SKM-1 (cell line): Measurements from ENCODE around the gene ATXN7L3.

Experiments
- DNase-seq: peaks from one replicate; lab custom pipeline; 2025; ENCODE audit not compliant: unreplicated experiment; lab: John Stamatoyannopoulos, UW

The ATXN7L3 gene

DNA sequence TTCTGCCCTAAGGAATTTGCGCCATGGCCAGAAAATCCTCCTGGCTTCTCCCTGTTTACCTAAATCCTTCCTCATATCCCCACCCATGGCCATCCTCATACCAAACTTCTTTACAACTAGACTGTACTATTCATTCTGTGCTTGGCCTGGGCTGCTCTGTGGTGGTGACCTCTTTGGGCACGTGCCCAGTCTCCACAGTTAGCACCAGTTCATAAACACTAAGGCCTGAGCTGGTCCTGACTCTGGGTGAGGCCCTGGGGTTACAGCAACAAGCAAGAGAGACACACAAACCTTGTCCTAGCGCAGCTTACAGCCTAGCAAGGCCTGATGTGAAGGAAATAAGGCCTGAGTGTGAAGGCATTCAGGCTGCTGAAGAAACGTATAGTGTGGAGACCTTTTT is 3.1 kb upstream of the ATXN7L3 start:
- no peak for DNase-seq

DNA sequence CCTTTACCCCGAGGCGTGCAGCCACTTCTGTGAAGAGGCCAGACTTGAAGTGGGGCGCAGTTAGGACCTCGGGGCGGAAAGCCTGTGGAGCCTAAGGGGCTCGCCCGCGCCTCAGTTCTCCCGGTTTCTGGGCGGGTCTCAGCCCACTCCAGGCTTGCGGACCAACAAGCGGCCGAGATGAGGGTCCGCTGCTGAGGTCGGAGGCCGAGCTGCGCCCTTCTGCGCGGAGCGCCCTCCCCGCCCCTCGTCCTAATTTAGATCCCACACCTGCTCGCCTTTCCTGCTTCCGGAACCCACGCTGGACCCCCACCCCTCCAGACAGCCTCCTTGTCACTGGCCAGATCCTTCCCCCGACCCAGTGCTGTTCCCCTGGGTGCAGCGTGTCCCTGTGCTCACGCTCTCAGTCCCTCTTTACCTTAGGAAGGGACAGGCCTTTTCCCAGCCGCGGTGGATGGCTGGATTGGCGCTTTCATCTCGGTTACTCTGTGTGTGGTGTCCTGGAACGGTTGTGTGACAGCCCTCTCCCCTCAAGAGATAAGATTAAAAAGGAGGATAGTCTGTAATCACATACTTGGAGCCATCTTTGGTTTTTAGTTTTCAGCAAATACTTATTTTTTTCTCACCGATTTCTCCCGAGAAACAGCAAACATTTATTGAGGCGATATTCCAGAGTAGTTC is 933 bp upstream of the ATXN7L3 start:
- no peak for DNase-seq

DNA sequence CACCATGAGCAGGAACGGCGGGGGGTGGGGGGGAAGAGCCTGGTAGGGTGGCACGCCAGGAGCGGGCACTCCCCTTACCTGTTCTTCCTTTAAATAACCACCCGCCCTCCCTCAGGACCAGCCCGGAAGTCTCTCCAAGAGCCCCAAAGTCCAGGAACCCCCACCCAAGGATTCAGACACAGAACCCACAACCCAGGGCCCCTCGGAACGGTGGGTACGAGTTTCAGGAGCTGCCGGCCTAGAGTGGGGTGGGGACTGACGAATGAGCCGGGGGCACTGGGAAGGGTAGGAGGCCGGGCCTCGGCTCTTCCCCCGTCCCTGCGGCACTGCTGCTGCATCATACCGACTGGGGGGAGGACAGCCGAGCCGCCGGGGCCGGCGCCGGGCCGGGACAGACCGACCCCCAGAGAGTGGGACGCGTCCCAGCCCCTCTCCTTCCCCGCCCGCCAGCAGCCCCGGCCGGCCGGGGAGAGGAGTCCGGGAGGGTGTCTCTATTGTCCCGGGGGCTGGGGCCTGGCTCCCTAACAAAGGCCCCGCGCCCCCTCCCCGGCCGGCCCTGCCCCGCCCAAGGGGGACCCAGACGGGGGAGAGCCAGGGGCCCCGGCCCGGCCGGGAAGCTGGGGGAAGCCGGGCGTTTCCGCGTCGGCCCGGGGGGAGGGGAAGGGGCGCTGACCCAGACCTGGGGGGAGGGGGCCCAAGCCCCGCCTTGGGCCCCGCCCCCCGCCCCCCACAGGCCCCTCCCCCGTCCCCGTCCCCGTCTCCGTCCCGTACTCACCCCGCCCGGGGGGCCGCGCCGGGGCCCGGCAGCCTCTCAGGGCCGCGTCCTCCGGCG is 747 bp downstream of the ATXN7L3 start:
- DNase-seq, result no peak

DNA sequence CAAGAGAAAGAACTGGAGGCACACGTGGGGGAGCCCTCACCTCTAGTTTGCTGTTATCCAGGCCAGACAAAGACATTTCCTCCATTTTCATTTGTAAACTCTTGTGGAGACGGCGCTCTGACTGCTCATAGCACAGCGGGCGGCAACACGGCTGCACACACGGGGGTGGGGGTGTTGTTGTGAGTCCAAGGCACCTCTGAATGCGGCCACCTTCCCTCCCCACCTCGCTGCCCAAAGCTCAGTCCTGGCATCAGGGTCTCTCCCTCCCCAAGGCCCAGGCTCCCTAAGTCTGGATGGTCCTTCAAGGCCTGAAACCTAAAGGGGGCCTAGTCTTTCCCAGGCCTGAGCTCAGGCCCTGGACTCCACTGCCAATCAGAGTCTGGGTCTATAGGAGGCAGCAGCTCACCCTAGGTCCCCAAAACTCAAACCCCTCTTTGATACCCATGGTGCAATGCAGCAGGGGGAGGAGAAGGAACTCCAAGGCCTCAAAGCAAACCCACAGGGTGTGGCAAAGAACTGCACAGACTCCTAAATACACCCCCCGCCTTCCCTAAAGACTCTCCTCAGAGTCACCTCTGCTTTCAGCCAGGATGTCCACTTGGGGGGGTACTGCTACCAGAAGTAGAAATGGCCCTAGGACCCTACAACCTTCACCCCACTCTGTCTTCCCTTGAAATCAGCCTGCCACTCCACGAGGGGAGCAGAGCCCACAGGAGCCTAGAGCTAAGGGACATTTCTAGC is 1.5 kb downstream of the ATXN7L3 start:
- DNase-seq, result peak; percentile 84

DNA sequence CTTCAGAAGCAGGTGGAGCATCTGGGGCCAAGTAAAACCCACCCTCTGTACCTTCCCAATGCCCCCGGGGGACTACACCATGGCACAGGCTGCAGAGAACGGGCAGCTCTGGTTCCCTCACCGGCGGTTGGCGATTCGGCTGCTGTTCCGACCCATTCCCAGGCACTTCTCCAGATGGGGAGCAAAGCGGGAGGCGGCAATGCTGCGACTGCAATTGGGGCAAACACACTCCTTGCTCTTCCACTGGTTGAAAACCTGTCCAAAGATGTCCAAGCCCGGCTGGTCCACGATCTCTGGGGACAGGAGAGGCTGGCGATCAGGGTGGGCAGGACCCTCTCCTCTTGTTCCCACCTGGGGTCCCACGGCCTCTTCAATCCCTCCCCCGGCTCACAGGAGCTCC is 2.6 kb downstream of the ATXN7L3 start:
- no peak for DNase-seq

DNA sequence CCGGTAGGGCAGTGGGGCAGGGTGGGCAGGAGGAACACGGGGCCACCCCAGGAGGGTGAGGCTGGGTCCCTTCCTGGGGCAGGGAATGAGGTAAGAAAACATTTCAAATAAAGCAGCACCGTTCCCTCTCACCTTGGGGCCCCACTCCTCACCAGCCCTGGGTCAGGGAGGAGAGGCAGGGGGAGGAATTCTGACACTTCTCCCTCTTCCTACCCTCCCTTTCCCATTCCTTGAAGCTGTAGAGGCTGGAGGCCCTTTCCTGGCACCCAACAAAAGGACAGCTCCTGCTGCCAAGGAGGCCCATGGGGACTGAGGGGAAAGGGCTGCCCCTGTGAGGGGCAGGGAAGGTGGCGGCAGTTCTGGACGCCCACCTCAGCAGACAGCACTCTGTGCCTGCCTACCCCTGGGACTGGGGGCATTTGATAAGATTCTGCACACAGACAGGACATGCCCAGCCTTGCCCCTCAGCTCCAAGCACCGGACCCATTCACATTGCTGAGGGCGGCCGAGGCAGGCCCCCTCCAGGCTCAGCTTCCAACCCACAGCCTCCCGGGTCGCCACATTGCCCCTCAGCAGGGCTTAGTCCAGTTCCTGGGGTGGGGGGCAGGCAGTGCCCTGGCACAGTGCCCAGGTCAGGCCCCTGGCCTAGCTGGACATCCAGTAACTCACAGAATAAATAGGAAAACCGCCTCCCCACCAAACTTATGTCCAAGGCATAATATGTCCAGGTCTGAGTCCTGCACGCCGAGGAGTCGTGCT is 6.2 kb downstream of the ATXN7L3 start:
- DNase-seq, result no peak

DNA sequence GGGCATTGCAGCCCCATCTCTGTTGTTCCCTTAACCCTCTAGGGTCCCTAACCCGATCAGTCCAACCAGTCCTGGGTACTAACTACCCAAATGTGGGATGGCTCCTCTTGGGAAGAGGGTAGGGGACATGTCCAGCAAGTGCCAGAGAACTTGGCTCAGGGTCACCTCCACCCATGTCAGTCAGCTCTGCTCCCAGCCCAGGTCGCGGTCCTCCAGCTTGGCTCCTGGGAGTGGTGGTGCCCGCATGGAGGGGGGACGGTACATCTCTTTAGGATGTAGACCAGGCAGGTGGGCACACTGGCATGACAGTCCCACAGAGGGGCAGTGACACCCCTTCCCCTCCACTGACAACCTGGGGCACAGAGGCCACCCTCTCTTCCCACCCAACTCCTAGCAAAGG is 6.9 kb downstream of the ATXN7L3 start:
- DNase-seq, result no peak

DNA sequence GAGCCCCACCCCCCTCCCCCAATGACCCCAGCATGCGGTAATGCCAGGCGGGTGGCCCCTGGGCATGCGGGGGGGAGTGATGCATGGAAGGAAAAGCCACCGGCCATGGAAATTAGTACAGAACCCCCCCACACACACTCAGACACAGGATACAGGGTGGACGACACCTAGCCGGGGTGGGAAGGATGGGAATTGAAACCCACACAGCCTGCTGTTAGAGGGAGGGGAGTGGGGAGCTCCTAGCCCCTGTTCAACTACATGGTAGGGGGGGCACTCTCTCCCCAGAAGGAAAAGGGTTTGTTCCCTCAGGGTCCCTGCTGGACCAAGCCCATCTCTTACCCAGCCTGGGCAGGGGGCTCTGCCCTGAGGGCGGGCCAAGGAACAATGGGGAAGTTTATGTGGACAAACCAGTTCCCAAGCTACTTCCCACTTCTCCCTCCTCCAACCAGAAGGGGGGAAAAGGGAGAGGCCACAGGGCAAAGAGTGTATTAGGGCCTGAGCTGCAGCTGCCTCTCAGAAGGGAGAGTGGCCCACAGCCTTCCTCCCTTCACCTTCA is 7.7 kb downstream of the ATXN7L3 start:
- no peak for DNase-seq

DNA sequence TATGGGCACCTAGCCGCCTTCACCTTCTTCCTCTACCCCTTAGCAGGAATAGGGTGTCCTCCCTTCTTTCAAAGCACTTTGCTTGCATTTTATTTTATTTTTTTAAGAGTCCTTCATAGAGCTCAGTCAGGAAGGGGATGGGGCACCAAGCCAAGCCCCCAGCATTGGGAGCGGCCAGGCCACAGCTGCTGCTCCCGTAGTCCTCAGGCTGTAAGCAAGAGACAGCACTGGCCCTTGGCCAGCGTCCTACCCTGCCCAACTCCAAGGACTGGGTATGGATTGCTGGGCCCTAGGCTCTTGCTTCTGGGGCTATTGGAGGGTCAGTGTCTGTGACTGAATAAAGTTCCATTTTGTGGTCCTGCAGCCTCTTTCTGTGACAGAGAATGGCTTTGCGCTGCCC is 8.3 kb downstream of the ATXN7L3 start:
- no peak for DNase-seq

DNA sequence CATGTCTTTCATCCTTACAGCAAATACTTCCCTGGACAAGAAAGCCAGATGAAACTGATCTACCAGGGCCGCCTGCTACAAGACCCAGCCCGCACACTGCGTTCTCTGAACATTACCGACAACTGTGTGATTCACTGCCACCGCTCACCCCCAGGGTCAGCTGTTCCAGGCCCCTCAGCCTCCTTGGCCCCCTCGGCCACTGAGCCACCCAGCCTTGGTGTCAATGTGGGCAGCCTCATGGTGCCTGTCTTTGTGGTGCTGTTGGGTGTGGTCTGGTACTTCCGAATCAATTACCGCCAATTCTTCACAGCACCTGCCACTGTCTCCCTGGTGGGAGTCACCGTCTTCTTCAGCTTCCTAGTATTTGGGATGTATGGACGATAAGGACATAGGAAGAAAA is 9.2 kb downstream of the ATXN7L3 start:
- DNase-seq, result no peak

DNA sequence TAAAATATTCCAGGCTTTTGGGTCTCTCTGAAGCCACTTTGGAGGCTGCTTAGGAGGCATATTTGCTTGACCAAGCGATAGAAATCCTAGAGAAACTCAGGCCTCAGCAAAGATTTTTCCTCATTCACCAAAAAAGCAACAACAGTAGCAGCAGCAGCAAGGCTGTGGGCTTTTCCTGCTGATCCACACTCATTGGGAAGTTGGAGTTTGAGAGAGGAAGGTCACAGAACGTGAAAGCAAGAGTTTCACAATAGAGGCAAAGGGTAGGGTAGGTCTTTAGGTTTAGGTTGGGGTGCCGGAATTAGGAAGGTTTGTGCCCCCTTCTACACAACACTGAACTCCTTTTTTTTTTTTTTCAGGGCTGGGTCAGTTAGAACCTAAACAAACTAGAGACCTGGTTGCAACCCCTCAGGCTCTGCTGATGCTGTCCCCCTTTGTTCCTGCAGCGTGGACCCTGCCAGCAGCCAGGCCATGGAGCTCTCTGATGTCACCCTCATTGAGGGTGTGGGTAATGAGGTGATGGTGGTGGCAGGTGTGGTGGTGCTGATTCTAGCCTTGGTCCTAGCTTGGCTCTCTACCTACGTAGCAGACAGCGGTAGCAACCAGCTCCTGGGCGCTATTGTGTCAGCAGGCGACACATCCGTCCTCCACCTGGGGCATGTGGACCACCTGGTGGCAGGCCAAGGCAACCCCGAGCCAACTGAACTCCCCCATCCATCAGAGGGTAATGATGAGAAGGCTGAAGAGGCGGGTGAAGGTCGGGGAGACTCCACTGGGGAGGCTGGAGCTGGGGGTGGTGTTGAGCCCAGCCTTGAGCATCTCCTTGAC is 10.9 kb downstream of the ATXN7L3 start:
- DNase-seq, result no peak

DNA sequence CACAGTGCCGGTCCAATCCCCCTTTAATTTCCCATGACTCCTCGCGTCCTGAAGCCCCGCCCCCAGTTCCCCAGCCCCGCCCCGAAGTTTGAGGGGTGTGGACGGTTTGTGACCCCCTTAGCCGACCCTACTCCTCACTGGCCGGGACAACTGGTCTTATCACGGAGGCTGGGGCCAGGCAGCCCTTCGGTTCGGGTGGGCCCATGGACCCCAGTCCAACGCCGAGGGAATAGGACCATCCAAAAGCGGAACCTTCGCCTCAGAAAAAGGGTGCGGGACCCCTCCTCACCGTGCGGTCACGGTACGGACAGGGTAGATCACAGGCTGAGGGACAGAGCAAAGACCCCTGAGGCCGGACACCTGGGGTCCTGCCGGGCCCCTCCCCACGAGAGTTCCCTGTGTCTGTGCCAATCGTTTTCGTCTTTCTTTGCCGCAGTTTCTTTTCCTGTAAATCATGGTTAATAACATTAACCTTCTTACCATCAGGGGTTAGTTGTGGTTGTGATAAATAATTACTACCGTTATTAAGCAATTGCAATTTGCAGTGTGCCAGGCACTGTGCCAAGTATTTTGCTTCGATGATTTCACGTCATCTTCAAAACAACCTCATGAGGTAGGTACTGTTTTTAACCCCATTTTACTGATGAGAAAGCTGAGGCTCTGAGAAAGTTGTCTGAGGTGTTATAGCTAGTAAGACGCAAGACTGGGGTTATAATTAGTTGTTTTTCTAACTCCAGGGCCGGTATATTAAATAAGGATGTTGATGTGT is 12.4 kb downstream of the ATXN7L3 start:
- DNase-seq, result no peak

DNA sequence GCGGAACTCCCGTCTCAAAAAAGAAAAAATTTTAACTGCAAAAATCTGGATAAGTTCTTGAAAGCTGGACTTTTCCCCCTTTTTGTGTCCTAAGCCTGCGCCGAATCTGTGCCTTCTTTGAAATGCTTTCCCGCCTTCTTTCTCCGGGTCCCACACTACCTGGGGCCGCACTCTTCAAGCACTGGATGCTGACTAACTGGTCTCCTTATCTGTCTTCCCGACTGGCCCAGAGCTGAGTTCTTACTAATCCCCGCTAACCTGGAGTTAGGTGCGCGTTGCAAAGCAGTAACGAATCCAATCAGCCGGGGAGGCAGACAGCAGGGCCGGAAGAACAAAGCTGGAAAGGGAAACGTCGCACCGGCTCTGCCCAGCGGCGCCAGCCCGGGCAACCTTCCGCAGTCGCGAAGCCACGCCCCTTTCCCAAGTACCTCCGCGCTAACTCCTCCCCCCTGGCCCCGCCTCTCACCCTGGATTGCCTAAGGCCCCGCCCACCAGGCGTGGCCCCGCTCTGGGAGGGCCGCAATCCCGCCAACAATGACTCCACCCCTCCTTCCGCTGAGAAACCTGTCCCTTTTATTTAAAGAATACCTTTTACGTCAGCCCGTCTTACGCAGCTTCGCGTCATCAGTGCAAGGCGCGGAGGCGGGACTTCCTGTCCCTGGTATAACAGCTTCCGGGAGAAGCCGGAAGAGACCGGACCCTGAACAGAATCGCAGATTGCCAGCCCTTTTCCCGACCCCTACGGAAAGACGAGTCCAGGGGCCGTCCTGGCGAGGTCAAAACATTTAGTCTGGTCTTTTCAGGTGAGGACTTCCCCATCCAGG is 13.2 kb downstream of the ATXN7L3 start, which contains the start of gene TMUB2:
Gene TMUB2, plus strand, starts transcription at position 666 of the 824 bp plus-strand sequence. CDS start 737 bp downstream, outside the sequence.
- peak; percentile 99 for DNase-seq

DNA sequence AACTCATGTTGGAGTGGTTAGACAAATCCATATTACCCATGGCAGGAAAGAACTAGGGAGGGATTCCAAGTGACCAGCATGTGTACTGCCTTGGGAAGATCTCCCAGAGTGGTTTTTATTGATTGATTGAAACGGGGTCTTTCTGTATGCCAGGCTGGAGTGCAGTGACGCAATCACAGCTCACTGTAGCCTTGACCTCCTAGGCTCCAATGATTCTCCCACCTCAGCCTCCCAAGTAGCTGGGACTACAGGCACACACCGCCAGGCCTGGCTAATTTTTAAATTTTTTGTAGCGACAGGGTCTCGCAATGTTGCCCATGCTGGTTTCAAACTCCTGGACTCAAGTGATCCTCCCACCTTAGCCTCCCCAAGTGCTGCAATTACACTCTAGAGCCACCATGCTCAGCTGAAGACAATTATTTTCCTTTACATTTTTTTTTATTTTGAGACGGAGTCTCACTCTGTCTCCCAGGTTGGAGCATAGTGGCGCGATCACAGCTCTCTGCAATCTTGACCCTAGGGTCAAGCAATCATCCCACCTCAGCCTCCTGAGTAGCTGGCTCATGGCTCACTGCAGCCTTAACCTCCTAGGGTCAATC is 15.4 kb downstream of the ATXN7L3 start:
- no peak for DNase-seq

DNA sequence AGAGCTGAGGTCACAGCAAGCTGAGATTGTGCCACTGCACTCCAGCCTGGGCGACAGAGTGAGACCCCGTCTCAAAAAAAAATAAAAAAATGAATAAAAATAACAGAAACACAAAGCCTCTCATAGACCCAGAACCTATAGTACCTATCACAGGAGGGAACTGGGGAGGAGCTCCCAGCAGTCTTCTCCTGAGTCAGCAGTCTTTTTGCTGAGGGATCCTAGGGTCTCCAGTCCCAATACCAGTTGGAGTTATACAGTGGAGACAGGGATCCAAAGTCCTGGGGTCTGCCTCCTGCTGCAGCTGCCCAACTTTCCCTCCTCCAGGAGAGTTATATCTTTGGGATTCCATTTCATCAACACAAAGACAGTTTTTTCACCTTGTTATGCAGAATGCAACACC is 16.7 kb downstream of the ATXN7L3 start:
- no peak for DNase-seq

DNA sequence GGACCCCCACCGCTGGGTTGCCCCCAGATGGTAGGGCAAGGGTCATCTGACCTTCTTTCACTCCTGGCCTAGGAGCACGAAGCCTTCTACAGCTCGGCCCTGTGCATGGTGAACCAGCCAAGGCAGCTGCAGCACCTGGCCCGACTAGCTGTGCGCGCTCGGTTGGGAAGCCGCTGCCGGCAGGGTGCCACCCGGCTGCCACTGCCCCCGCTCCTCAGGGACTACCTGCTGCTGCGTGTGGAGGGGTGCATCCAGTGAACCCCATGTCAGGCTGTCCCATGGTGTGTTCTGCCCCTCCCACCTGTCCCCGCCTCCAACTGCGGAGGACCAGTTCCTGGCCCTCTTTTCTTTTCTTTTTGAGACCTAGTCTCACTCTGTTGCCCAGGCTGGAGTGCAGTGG is 21.6 kb downstream of the ATXN7L3 start:
- no peak for DNase-seq

DNA sequence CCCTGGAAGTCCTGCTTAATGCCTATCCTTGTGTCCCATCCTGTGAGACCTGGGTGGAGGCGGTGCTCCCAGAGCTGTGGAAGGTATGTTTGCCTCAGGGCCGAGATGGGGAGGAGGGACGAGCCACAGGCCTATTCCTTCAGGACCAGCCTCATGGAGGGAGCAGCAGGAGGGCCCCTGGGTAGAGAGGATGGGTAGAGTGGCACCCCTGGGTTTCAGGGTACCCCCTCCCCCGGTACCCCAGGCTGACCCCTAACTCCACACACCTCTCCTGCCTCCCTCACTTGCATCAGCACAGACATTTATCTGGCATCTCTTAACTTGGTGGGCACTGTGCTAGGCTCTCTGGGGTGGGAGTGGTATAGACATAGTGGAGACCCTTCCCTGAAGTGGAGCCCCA is 22.0 kb downstream of the ATXN7L3 start:
- no peak for DNase-seq
